ENCODE measurements around the gene SETDB1.

SETDB1 gene

DNA sequence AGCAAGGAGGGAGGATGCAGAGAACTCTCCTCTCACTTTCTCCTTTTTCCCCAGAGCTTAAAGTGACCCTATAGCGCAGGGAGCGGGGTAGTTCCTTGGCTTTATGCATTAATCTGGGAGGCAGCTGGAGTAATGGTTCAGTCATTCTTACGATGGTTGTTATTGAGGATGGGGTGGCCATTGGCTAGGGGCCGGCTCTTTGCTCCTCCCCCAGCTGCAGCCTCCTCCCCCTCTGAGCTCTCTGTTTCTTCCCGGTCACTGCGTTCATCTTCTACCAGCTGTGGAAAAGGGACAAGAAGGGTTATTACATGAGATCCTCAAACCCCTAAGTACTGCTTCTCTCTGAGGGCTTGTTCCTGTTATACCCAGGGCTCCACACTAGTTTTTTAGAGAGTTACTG is 39.8 kb downstream of the SETDB1 start:
- H3K4me3 ChIP-seq (ENCODE audit: control insufficient read depth in 1 of 7, extremely low read depth in 1 of 7, insufficient read depth in 4 of 7, low read depth in 2 of 7, low read length in 6 of 7) = no peak overlapping the region
- H3K9me3 ChIP-seq (ENCODE audit: control extremely low read depth in 1 of 5, control insufficient read depth in 4 of 5, insufficient read depth in 2 of 5, low read depth in 1 of 5, low read length in 4 of 5) = no peaks in the 10 kb centered on the region
- POLR2A ChIA-PET = interaction anchor here (0.5 kb wide), 1 partner anchor 11 kb away, joined by 3 read pairs; no protein-coding TSS in a partner anchor
- 80% methylated on average over 3 of the region's 6 CpGs for WGBS (ENCODE audit: insufficient coverage)
- H3K4me1 ChIP-seq (ENCODE audit: control extremely low read depth in 1 of 4, control insufficient read depth in 4 of 4, insufficient read depth in 4 of 4, low read length in 3 of 4) = peaks cover 0 to 10% (median 4%) of the 10 kb centered on the region in 4 experiments
- peaks cover 25 to 83% (median 65%) of the 10 kb centered on the region in 4 experiments for H3K36me3 ChIP-seq (ENCODE audit: control insufficient read depth in 4 of 4, insufficient read depth in 4 of 4, low read length in 3 of 4)
- H3K27me3 ChIP-seq (replicated peaks in 2 of 5; ENCODE audit: control insufficient read depth in 4 of 5, insufficient read depth in 5 of 5, low read length in 4 of 5) = no peaks in the 10 kb centered on the region
- H3K27ac ChIP-seq (ENCODE audit: insufficient read depth in 1 of 2, low read depth in 1 of 2, low read length in 2 of 2, poor library complexity in 1 of 2, severe bottlenecking in 2 of 2) = no peak overlapping the region
- no peak for DNase-seq
- CTCF ChIA-PET = interaction anchor here (0.8 to 6.4 kb wide), 3 partner anchors 10 to 31 kb away, joined by 3 to 47 read pairs (median 4); partner anchors contain the start of gene ANXA9

DNA sequence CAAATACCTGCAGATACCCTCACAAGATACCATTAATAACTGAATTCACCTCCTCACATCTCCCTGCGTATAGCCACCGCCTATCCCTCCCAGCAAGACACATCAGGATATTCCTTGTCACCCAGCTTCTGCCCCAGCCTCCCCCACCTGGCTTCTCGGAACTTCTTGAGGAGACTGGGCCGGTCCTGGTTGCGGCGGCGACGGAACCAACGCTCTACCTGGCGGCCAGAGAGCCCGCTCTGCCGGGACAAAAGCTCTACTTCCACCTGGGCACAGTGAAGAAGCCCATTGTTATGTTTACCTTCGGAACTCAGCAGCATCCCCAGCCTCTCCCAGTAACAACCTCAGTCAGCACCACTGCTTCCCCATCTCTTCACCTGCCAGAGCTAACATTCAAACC is 41.8 kb downstream of the SETDB1 start:
- H3K4me1 ChIP-seq (ENCODE audit: control extremely low read depth in 1 of 4, control insufficient read depth in 4 of 4, insufficient read depth in 4 of 4, low read length in 3 of 4) = peaks cover 7 to 29% (median 23%) of the 10 kb centered on the region in 4 experiments
- H3K27ac ChIP-seq (ENCODE audit: insufficient read depth in 1 of 2, low read depth in 1 of 2, low read length in 2 of 2, poor library complexity in 1 of 2, severe bottlenecking in 2 of 2) = no peak overlapping the region
- H3K4me3 ChIP-seq (ENCODE audit: control insufficient read depth in 1 of 7, extremely low read depth in 1 of 7, insufficient read depth in 4 of 7, low read depth in 2 of 7, low read length in 6 of 7) = no peak overlapping the region
- H3K36me3 ChIP-seq (ENCODE audit: control insufficient read depth in 4 of 4, insufficient read depth in 4 of 4, low read length in 3 of 4) = peaks cover 21 to 81% (median 51%) of the 10 kb centered on the region in 4 experiments
- no peak for DNase-seq
- no peaks in the 10 kb centered on the region for H3K9me3 ChIP-seq (ENCODE audit: control extremely low read depth in 1 of 5, control insufficient read depth in 4 of 5, insufficient read depth in 2 of 5, low read depth in 1 of 5, low read length in 4 of 5)
- no peaks in the 10 kb centered on the region for H3K27me3 ChIP-seq (replicated peaks in 2 of 5; ENCODE audit: control insufficient read depth in 4 of 5, insufficient read depth in 5 of 5, low read length in 4 of 5)
- 100% methylated on average over 7 of the region's 13 CpGs for WGBS (ENCODE audit: insufficient coverage)
- ChIA-PET POLR2A (no interaction called here), CTCF (interaction anchor here (1.3 to 6.4 kb wide), 2 partner anchors 11 to 37 kb away, joined by 3 to 47 read pairs; partner anchors contain the start of gene ANXA9)

DNA sequence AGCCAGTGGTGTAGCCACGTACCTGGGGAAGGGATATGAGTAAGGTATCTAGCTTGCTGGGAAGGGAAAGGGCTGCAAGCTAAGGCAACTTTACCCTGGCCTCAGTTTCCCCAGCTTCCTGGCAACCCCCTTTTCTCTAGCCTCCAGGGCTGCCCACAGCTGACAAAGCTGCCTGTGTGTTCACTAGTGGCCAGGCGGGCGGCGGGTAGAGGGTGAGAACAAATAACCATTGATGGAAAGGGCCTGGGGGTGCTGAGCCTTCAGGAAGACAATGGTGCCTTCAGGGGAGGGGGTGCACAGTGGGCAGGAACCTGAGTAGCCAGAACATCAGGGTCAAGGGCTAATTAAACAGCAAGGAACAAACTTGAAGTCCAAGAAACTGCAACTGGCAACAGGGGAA is 42.3 kb downstream of the SETDB1 start:
- 96% methylated on average over 3 of the region's 4 CpGs for WGBS (ENCODE audit: insufficient coverage)

GRCh38 chr1:150969626-150970025 is 43.5 kb downstream of the SETDB1 start:
- Histone ChIP-seq H3K27ac (ENCODE audit: insufficient read depth in 1 of 2, low read depth in 1 of 2, low read length in 2 of 2, poor library complexity in 1 of 2, severe bottlenecking in 2 of 2) (no peak overlapping the region), H3K4me1 (ENCODE audit: control extremely low read depth in 1 of 4, control insufficient read depth in 4 of 4, insufficient read depth in 4 of 4, low read length in 3 of 4) (peaks cover 8 to 38% (median 32%) of the 10 kb centered on the region in 4 experiments), H3K9me3 (ENCODE audit: control extremely low read depth in 1 of 5, control insufficient read depth in 4 of 5, insufficient read depth in 2 of 5, low read depth in 1 of 5, low read length in 4 of 5) (no peaks in the 10 kb centered on the region), H3K27me3 (replicated peaks in 2 of 5; ENCODE audit: control insufficient read depth in 4 of 5, insufficient read depth in 5 of 5, low read length in 4 of 5) (no peaks in the 10 kb centered on the region), H3K4me3 (ENCODE audit: control insufficient read depth in 1 of 7, extremely low read depth in 1 of 7, insufficient read depth in 4 of 7, low read depth in 2 of 7, low read length in 6 of 7) (no peak overlapping the region), H3K36me3 (ENCODE audit: control insufficient read depth in 4 of 4, insufficient read depth in 4 of 4, low read length in 3 of 4) (peaks cover 15 to 64% (median 36%) of the 10 kb centered on the region in 4 experiments)
- CTCF ChIA-PET = interaction anchor here (2.2 to 6.4 kb wide), 2 partner anchors 10 to 11 kb away, joined by 6 to 47 read pairs; partner anchors contain the start of gene ANXA9
- POLR2A ChIA-PET = interaction anchor here (0.7 kb wide), 1 partner anchor 30 kb away, joined by 3 read pairs; no protein-coding TSS in a partner anchor
- WGBS (ENCODE audit: insufficient coverage) = 100% methylated on average over 1 of the region's 3 CpGs
- DNase-seq = no peak

More for the DNA sequence above, 42.3 kb downstream of the SETDB1 start:
- ChIA-PET CTCF (interaction anchor here (1.3 to 6.4 kb wide), 2 partner anchors 11 to 36 kb away, joined by 3 to 47 read pairs; partner anchors contain the start of gene ANXA9), POLR2A (no interaction called here)
- H3K4me3 ChIP-seq (ENCODE audit: control insufficient read depth in 1 of 7, extremely low read depth in 1 of 7, insufficient read depth in 4 of 7, low read depth in 2 of 7, low read length in 6 of 7) = no peak overlapping the region
- no peaks in the 10 kb centered on the region for H3K9me3 ChIP-seq (ENCODE audit: control extremely low read depth in 1 of 5, control insufficient read depth in 4 of 5, insufficient read depth in 2 of 5, low read depth in 1 of 5, low read length in 4 of 5)
- H3K27ac ChIP-seq (ENCODE audit: insufficient read depth in 1 of 2, low read depth in 1 of 2, low read length in 2 of 2, poor library complexity in 1 of 2, severe bottlenecking in 2 of 2) = no peak overlapping the region
- H3K27me3 ChIP-seq (replicated peaks in 2 of 5; ENCODE audit: control insufficient read depth in 4 of 5, insufficient read depth in 5 of 5, low read length in 4 of 5) = no peaks in the 10 kb centered on the region
- DNase-seq = no peak
- peaks cover 8 to 35% (median 29%) of the 10 kb centered on the region in 4 experiments for H3K4me1 ChIP-seq (ENCODE audit: control extremely low read depth in 1 of 4, control insufficient read depth in 4 of 4, insufficient read depth in 4 of 4, low read length in 3 of 4)
- H3K36me3 ChIP-seq (ENCODE audit: control insufficient read depth in 4 of 4, insufficient read depth in 4 of 4, low read length in 3 of 4) = peaks cover 19 to 75% (median 46%) of the 10 kb centered on the region in 4 experiments

DNA sequence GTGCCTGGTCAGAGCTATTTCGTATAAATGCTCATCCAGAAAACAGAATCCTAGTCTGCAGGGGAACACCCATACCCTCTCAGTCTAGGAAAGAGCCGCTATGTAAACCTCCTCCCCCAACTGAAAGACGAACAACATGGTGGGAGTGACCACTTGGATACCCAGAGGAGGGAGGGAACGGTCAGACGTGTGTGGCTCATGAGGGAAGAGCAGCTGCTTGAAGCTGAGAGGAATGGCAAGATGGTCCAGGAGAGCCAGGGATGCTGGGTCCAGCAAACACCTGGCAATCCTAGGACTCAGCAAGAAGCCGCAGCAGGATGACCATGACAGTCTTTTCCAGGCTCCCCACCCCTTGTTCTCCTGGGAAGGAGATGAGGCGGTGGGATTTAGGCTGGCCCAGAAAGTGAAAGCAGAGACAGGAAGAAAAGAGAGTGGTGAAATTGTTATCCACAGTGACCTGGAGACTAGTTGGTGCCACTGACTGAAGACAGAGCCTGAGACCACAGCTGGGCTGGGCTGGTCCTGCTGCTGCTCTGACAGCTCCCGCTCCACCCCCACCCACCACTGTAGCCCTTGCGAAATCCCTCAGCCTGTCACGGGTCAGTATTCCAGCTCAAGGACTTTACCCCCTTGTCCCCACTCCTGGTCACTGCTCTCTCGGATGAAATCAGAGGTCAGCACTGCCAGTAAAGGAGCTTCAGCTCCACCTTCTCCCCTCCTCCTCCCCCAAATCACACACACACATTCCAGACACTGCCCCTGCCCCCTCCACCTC is 44.8 kb downstream of the SETDB1 start:
- POLR2A ChIA-PET = no interaction called here
- Histone ChIP-seq H3K36me3 (ENCODE audit: control insufficient read depth in 4 of 4, insufficient read depth in 4 of 4, low read length in 3 of 4) (peaks cover 13 to 54% (median 29%) of the 10 kb centered on the region in 4 experiments), H3K27ac (ENCODE audit: insufficient read depth in 1 of 2, low read depth in 1 of 2, low read length in 2 of 2, poor library complexity in 1 of 2, severe bottlenecking in 2 of 2) (peak overlapping the region in 1 of 2 experiments; percentile 21), H3K4me1 (ENCODE audit: control extremely low read depth in 1 of 4, control insufficient read depth in 4 of 4, insufficient read depth in 4 of 4, low read length in 3 of 4) (peaks cover 8 to 51% (median 39%) of the 10 kb centered on the region in 4 experiments), H3K27me3 (replicated peaks in 2 of 5; ENCODE audit: control insufficient read depth in 4 of 5, insufficient read depth in 5 of 5, low read length in 4 of 5) (no peaks in the 10 kb centered on the region), H3K4me3 (ENCODE audit: control insufficient read depth in 1 of 7, extremely low read depth in 1 of 7, insufficient read depth in 4 of 7, low read depth in 2 of 7, low read length in 6 of 7) (no peak overlapping the region), H3K9me3 (ENCODE audit: control extremely low read depth in 1 of 5, control insufficient read depth in 4 of 5, insufficient read depth in 2 of 5, low read depth in 1 of 5, low read length in 4 of 5) (no peaks in the 10 kb centered on the region)
- CTCF ChIA-PET = interaction anchor here (0.6 to 6.4 kb wide), 7 partner anchors 8 to 35 kb away, joined by 3 to 47 read pairs (median 4); partner anchors contain the start of gene ANXA9
- no peak for DNase-seq
- 93% methylated on average over 5 of the region's 11 CpGs for WGBS (ENCODE audit: insufficient coverage)

- Histone ChIP-seq H3K27me3 (replicated peaks in 2 of 5; ENCODE audit: control insufficient read depth in 4 of 5, insufficient read depth in 5 of 5, low read length in 4 of 5) (no peaks in the 10 kb centered on the region), H3K4me1 (ENCODE audit: control extremely low read depth in 1 of 4, control insufficient read depth in 4 of 4, insufficient read depth in 4 of 4, low read length in 3 of 4) (peaks cover 12 to 59% (median 47%) of the 10 kb centered on the region in 4 experiments), H3K27ac (ENCODE audit: insufficient read depth in 1 of 2, low read depth in 1 of 2, low read length in 2 of 2, poor library complexity in 1 of 2, severe bottlenecking in 2 of 2) (no peak overlapping the region), H3K9me3 (ENCODE audit: control extremely low read depth in 1 of 5, control insufficient read depth in 4 of 5, insufficient read depth in 2 of 5, low read depth in 1 of 5, low read length in 4 of 5) (no peaks in the 10 kb centered on the region), H3K36me3 (ENCODE audit: control insufficient read depth in 4 of 4, insufficient read depth in 4 of 4, low read length in 3 of 4) (peaks cover 8 to 46% (median 21%) of the 10 kb centered on the region in 4 experiments), H3K4me3 (ENCODE audit: control insufficient read depth in 1 of 7, extremely low read depth in 1 of 7, insufficient read depth in 4 of 7, low read depth in 2 of 7, low read length in 6 of 7) (peak overlapping the region in 4 of 7 experiments; percentile 3 to 95 (median 92))
- WGBS (ENCODE audit: insufficient coverage) = 90% methylated on average over 4 of the region's 6 CpGs
- DNase-seq = peak in 2 of 3 donors; percentile 38 to 47
- POLR2A ChIA-PET = no interaction called here
- CTCF ChIA-PET = interaction anchor here (1.0 to 2.2 kb wide), 4 partner anchors 9 to 24 kb away, joined by 3 to 6 read pairs (median 4); no protein-coding TSS in a partner anchor
These were observed 45.6 kb downstream of the SETDB1 start for GRCh38 chr1:150971583-150972416.

All from common myeloid progenitor, CD34-positive (primary cell).